GM12891 (cell line): Measurements from ENCODE around the gene CDH13.

Experiments used
- DNase-seq: peaks from one replicate; pipeline ENCODE4 v3.0.0; 2011; ENCODE audit warnings: low spot score; ENCODE audit not compliant: insufficient read length
- FAIRE-seq: peaks from 2 replicates; lab custom pipeline; 2011; peaks lifted over from hg19 to GRCh38; lab: Jason Lieb, UNC
- PAX5 ChIP-seq: IDR thresholded peaks from 2 replicates; pipeline ENCODE4 v1.6.1; 2011; ENCODE audit warnings: low read length, moderate library complexity, mild to moderate bottlenecking; ENCODE audit not compliant: insufficient read depth, severe bottlenecking
- POLR2A ChIP-seq: IDR thresholded peaks from 2 replicates; pipeline ENCODE4 v1.6.1; 2011; ENCODE audit warnings: low read depth, low read length, control low read depth
- POLR2AphosphoS5 ChIP-seq: IDR thresholded peaks from 2 replicates; pipeline ENCODE4 v1.6.1; 2011; ENCODE audit warnings: low read depth, low read length, control low read depth
- POU2F2 ChIP-seq: IDR thresholded peaks from 2 replicates; pipeline ENCODE4 v1.6.1; 2011; ENCODE audit warnings: low read depth, mild to moderate bottlenecking, control low read depth, low read length, moderate library complexity
- SPI1 ChIP-seq: IDR thresholded peaks from 2 replicates; pipeline ENCODE4 v1.6.1; 2011; ENCODE audit warnings: low read depth, low read length, control low read depth
- TAF1 ChIP-seq: IDR thresholded peaks from 2 replicates; pipeline ENCODE4 v1.6.1; 2011; ENCODE audit warnings: low read depth, low read length, control low read depth

The CDH13 gene

GRCh38 chr16:83473926-83474650 is 847.3 kb downstream of the CDH13 start:
- no peak for FAIRE-seq
- TF ChIP-seq TAF1, result no peak
- TF ChIP-seq POU2F2, result no peak
- no peak for TF ChIP-seq POLR2A
- TF ChIP-seq POLR2AphosphoS5, result no peak

DNA sequence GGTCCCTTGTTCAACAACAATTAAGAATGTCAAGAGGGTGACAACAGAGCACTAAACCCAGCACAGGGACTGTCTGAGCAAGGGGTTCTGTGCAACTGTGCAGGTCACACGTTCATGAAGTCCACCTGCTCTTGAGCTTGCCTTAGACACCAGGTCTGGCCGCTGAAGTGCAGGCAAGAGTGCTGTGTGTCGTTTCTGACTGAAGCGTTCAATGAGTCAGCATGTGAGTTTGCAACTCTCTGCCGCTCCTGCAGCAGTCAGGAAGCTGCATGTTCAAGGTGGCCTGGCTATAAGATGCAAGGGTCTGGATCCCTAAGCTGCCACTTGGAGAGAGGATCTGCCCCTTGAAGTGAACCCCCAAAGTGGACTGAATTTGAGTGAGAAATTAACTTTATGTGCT is 848.3 kb downstream of the CDH13 start:
- no peak for FAIRE-seq

More at GRCh38 chr16:83473926-83474650, 847.3 kb downstream of the CDH13 start:
- DNase-seq, result no peak

DNA sequence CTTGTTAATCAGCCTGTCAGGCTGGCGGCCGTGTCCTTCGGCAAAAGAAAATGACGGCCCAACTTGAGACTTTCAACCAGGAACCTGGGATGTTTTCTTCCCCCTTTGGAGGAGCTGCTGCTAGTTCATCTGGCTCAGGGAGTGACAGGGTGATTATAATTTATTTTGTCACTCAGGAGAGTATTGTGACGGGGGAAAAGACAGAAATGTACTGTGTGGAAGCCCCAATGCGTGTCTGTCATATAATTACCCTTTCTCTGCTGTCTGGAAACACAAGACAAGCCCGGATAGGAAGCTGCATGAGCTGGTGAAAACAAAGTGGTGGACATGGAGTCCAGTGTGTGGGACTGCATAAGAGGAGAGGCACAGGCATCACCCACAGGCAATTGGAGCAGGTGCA is 854.8 kb downstream of the CDH13 start:
- no peak for TF ChIP-seq POLR2AphosphoS5
- no peak for TF ChIP-seq SPI1
- TF ChIP-seq POLR2A, result no peak
- TF ChIP-seq POU2F2, result no peak
- TF ChIP-seq PAX5, result no peak
- no peak for TF ChIP-seq TAF1
- FAIRE-seq (no peak), DNase-seq (no peak)

More for the DNA sequence above, 848.3 kb downstream of the CDH13 start:
- TF ChIP-seq SPI1 (no peak), POU2F2 (no peak), POLR2A (no peak), POLR2AphosphoS5 (no peak), PAX5 (no peak), TAF1 (no peak)
- no peak for DNase-seq

GRCh38 chr16:83482545-83483162 is 855.9 kb downstream of the CDH13 start:
- TF ChIP-seq POLR2AphosphoS5 (no peak), POU2F2 (no peak)
- no peak for FAIRE-seq
- no peak for DNase-seq

DNA sequence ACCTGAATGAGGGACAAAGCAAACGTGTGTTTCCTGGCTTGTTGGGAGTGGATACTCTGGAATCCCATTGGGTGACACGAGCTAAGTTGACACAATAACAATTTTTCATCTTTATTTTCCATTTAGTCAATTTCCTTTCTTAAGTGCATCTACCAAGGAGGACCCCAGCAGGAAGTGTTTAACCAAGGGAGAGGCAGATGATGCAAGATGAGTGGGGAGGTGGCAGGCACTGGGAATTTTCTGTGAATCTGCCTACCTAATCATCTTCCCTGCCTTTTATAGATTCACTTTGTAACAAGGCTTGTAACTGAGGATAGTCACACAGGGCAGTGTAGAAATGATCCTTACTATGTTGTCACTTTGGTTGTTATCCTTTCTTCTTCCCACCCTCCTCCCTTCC is 863.3 kb downstream of the CDH13 start:
- FAIRE-seq, result no peak
- TF ChIP-seq POU2F2, result no peak
- TF ChIP-seq SPI1, result no peak
- TF ChIP-seq PAX5, result no peak
- TF ChIP-seq TAF1, result no peak
- TF ChIP-seq POLR2AphosphoS5, result no peak
- no peak for TF ChIP-seq POLR2A
- DNase-seq, result no peak

GRCh38 chr16:83494459-83494858 is 867.7 kb downstream of the CDH13 start:
- no peak for TF ChIP-seq PAX5
- TF ChIP-seq POLR2AphosphoS5, result no peak
- no peak for TF ChIP-seq SPI1
- TF ChIP-seq TAF1, result no peak
- TF ChIP-seq POU2F2, result no peak
- no peak for TF ChIP-seq POLR2A
- no peak for FAIRE-seq

DNA sequence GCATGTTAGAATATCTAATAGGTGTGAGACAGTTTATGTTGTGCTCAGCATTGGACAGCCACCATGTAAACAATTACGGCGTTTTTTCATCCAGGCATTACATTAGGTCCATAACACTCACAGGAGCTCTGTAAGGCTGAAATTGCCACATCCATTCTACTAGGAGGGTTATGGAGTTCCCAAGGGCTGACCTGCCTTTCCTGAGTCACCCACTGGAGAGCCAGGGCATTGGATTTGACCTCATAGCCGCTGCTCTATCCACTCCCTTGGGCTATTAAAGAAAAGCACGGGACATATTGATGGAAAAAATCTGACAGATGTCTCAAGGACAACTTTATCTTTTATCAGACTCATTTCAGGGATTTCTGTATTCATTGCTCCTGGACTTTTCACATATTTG is 874.7 kb downstream of the CDH13 start:
- no peak for FAIRE-seq
- TF ChIP-seq POLR2AphosphoS5 (no peak), PAX5 (no peak), TAF1 (no peak), POLR2A (no peak), SPI1 (no peak), POU2F2 (no peak)
- no peak for DNase-seq

More at GRCh38 chr16:83494459-83494858, 867.7 kb downstream of the CDH13 start:
- no peak for DNase-seq

DNA sequence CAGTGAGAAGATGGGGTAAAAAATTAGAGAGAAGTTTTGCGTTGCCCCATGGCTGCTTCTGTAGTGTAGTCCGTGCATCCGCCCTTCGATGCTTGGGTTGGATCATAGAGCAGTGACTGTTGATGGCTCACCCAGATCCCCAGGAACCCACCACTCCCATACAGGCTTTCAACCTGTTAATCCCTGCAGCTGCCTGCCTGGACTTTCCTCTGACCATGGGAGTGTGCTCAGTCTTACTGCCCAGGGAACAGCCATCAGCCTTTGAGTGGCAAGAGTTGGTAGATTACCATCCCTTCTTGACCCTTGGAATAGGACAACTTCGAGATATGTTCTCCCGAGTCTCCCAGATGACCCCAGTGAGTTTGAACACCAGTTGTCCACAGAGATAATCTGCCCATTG is 881.5 kb downstream of the CDH13 start:
- DNase-seq, result no peak
- TF ChIP-seq POLR2A, result no peak
- no peak for TF ChIP-seq TAF1
- TF ChIP-seq SPI1, result no peak
- no peak for FAIRE-seq

- FAIRE-seq (no peak), DNase-seq (no peak)
- TF ChIP-seq POLR2A (no peak), POU2F2 (no peak), POLR2AphosphoS5 (no peak), TAF1 (no peak), PAX5 (no peak), SPI1 (no peak)
Measured at GRCh38 chr16:83509316-83509715, 882.5 kb downstream of the CDH13 start.

GRCh38 chr16:83510906-83511305 is 884.1 kb downstream of the CDH13 start:
- FAIRE-seq, result no peak
- no peak for DNase-seq
- no peak for TF ChIP-seq POLR2AphosphoS5
- no peak for TF ChIP-seq POLR2A
- no peak for TF ChIP-seq PAX5
- TF ChIP-seq SPI1, result no peak
- TF ChIP-seq TAF1, result no peak
- TF ChIP-seq POU2F2, result no peak
